GM18870 (cell line): Measurements from ENCODE around the gene UGT2A2.
"Not testable (repeated sequence)": the region's sequence is repeated elsewhere in the genome, so short reads cannot be mapped to it uniquely, and the experiment has no call there.

Experiments
- ATAC-seq: cut with Tn5 transposase; IDR thresholded peaks from one replicate; pipeline ENCODE4 v1.9.1; 2021; ENCODE audit warnings: moderate library complexity; ENCODE audit not compliant: unreplicated experiment

UGT2A2 gene

GRCh38 chr4:69639542-69639941 is at the start of gene UGT2A2:
Gene UGT2A2, minus strand, starts transcription at chr4:69639642. Its CDS starts 2 bp downstream, at chr4:69639640.
- no peak for ATAC-seq

GRCh38 chr4:69684804-69685203 is 45.4 kb upstream of the UGT2A2 start:
- ATAC-seq = no peak

- ATAC-seq = no peak
Measured at GRCh38 chr4:69668680-69669079, 29.2 kb upstream of the UGT2A2 start.

- not testable (repeated sequence) for ATAC-seq
Measured at GRCh38 chr4:69664009-69664408, 24.6 kb upstream of the UGT2A2 start.

- not testable (repeated sequence) for ATAC-seq
Measured at GRCh38 chr4:69661130-69661803, 21.8 kb upstream of the UGT2A2 start.

GRCh38 chr4:69658133-69658532 is 18.7 kb upstream of the UGT2A2 start:
- ATAC-seq = no peak

GRCh38 chr4:69656653-69657158 is 17.3 kb upstream of the UGT2A2 start:
- no peak for ATAC-seq

- no peak for ATAC-seq
Measured at GRCh38 chr4:69653147-69653546, 13.7 kb upstream of the UGT2A2 start, which contains the start of gene UGT2A1. Gene UGT2A1, minus strand, starts transcription at chr4:69653247. Its CDS starts 5,603 bp downstream, at chr4:69647644.

- no peak for ATAC-seq
Measured at GRCh38 chr4:69650872-69651271, 11.4 kb upstream of the UGT2A2 start.

GRCh38 chr4:69649629-69650028 is 10.2 kb upstream of the UGT2A2 start:
- ATAC-seq = no peak

GRCh38 chr4:69649207-69649606 is 9.8 kb upstream of the UGT2A2 start:
- ATAC-seq = no peak

- ATAC-seq = no peak
Measured at GRCh38 chr4:69642961-69643360, 3.5 kb upstream of the UGT2A2 start.

GRCh38 chr4:69640289-69640688 is 847 bp upstream of the UGT2A2 start:
- ATAC-seq = no peak

- ATAC-seq = no peak
Measured at GRCh38 chr4:69617083-69617694, 22.3 kb downstream of the UGT2A2 start.

GRCh38 chr4:69610484-69610883 is 29.0 kb downstream of the UGT2A2 start:
- no peak for ATAC-seq

GRCh38 chr4:69601065-69601464 is 38.4 kb downstream of the UGT2A2 start:
- no peak for ATAC-seq

GRCh38 chr4:69600013-69600412 is 39.4 kb downstream of the UGT2A2 start:
- ATAC-seq = no peak

GRCh38 chr4:69594382-69594781 is 45.1 kb downstream of the UGT2A2 start:
- ATAC-seq = no peak

- no peak for ATAC-seq
Measured at GRCh38 chr4:69591364-69591763, 48.1 kb downstream of the UGT2A2 start.

GRCh38 chr4:69589884-69590283 is 49.6 kb downstream of the UGT2A2 start:
- no peak for ATAC-seq

- no peak for ATAC-seq
Measured at GRCh38 chr4:69584135-69584534, 55.3 kb downstream of the UGT2A2 start.

GRCh38 chr4:69583543-69583942 is 55.9 kb downstream of the UGT2A2 start:
- ATAC-seq = no peak
